A673 (cell line): ENCODE data around the gene VOPP1. TPM values are rescaled to one million over a fixed set of nuclear protein-coding genes. Genes with fewer than 3 reads are reported as not detected.

ENCODE experiments used
- BruUV-seq: library from RNA; stranded (reverse); fragments of 400-500 nt; replicated peaks from 2 replicates; lab custom pipeline; 2021; lab: Mats Ljungman, UMichigan
- CTCF ChIA-PET: fragments of 300-600 bp; sonication (Branson Sonifier 250); formaldehyde crosslinking; loops from one replicate; lab custom pipeline; 2022; ENCODE audit warnings: antibody characterized with exemption; lab: Charles Lee
- POLR2A ChIA-PET: fragments of 300-600 bp; sonication (Branson Sonifier 250); formaldehyde crosslinking; loops from one replicate; lab custom pipeline; 2022; ENCODE audit warnings: antibody characterized with exemption; ENCODE audit not compliant: low non-redundant PET; lab: Charles Lee
- DNase-seq: peaks from one replicate; pipeline ENCODE4 v3.0.0-alpha.2; 2015; ENCODE audit warnings: low spot score
- H3K27ac ChIP-seq: fragments of 200-600 bp; sonication (generic); 2 replicates; pipeline ENCODE4 v1.5.1; 2016; ENCODE audit warnings: mixed run types, low read depth, mild to moderate bottlenecking, mixed read lengths, antibody characterized with exemption, low read length; ENCODE audit not compliant: poor library complexity, severe bottlenecking
- H3K27me3 ChIP-seq: fragments of 200-600 bp; sonication (generic); replicated peaks from 2 replicates; pipeline ENCODE4 v1.6.1; 2017; ENCODE audit warnings: mixed run types, low read depth, mild to moderate bottlenecking, mixed read lengths, antibody characterized with exemption, low read length; ENCODE audit not compliant: insufficient read depth, poor library complexity
- H3K36me3 ChIP-seq: fragments of 200-600 bp; sonication (generic); 2 replicates; pipeline ENCODE4 v1.6.1; 2016; ENCODE audit warnings: mixed run types, mild to moderate bottlenecking, mixed read lengths, antibody characterized with exemption, low read length; ENCODE audit not compliant: insufficient read depth, poor library complexity, severe bottlenecking
- H3K4me1 ChIP-seq: fragments of 200-600 bp; sonication (generic); 2 replicates; pipeline ENCODE4 v1.6.1; 2017; ENCODE audit warnings: mixed run types, mild to moderate bottlenecking, mixed read lengths, antibody characterized with exemption, low read length; ENCODE audit not compliant: insufficient read depth, poor library complexity, severe bottlenecking
- H3K4me3 ChIP-seq: fragments of 200-600 bp; sonication (generic); 2 replicates; pipeline ENCODE4 v1.5.1; 2016; ENCODE audit warnings: low read depth, mixed run types, mild to moderate bottlenecking, mixed read lengths, low read length; ENCODE audit not compliant: poor library complexity, severe bottlenecking
- H3K9me3 ChIP-seq: fragments of 200-600 bp; sonication (generic); 2 replicates; pipeline ENCODE4 v1.6.1; 2016; ENCODE audit warnings: mixed run types, low read depth, mild to moderate bottlenecking, mixed read lengths, antibody characterized with exemption, low read length; ENCODE audit not compliant: poor library complexity, severe bottlenecking
- CTCF ChIP-seq: fragments of 300-800, 200-600 bp; sonication (generic); conservative IDR thresholded peaks from 2 replicates; pipeline ENCODE4 v1.5.1; 2017; ENCODE audit warnings: low read depth, mild to moderate bottlenecking, antibody characterized with exemption, low read length, moderate library complexity, mixed read lengths
- EZH2 ChIP-seq: fragments of 200-600 bp; sonication (generic); IDR thresholded peaks from 2 replicates; pipeline ENCODE4 v1.6.1; 2017; ENCODE audit warnings: borderline replicate concordance, low read depth, mild to moderate bottlenecking, mixed read lengths, antibody characterized with exemption, low read length; ENCODE audit not compliant: poor library complexity, severe bottlenecking
- intact Hi-C: fragments of 100-400 bp; cut with micrococcal nuclease; formaldehyde crosslinking; loops from one replicate; pipeline ENCODE4 v1.10.0; 2022; ENCODE audit not compliant: unreplicated experiment
- total RNA-seq: library from RNA; stranded (reverse); gene quantifications from 2 replicates; pipeline ENCODE4 v1.2.3, GENCODE V29; 2021

The VOPP1 gene
- total RNA-seq, 1 experiment from 2014 or later, result 49.6 TPM

- Histone ChIP-seq H3K9me3 (no peaks in the 10 kb centered on the region), H3K4me1 (no peaks in the 10 kb centered on the region), H3K27me3 (no peaks in the 10 kb centered on the region), H3K36me3 (no peaks in the 10 kb centered on the region), H3K4me3 (no peak overlapping the region), H3K27ac (no peak overlapping the region)
- intact Hi-C loops, result no loop called here
- CTCF ChIA-PET, result no interaction called here
- DNase-seq, result no peak
- POLR2A ChIA-PET, result no interaction called here
- BruUV-seq, result no TSS peak
- TF ChIP-seq EZH2, result no peak
- no peak for TF ChIP-seq CTCF
Observed at GRCh38 chr7:55448526-55448925, 123.8 kb downstream of the VOPP1 start.

GRCh38 chr7:55444786-55445185 lies 127.5 kb downstream of the VOPP1 start:
- TF ChIP-seq CTCF (no peak), EZH2 (no peak)
- no TSS peak for BruUV-seq

GRCh38 chr7:55441774-55442522 lies 130.4 kb downstream of the VOPP1 start:
- peak; percentile 3 for DNase-seq
- no TSS peak for BruUV-seq

More at GRCh38 chr7:55444786-55445185, 127.5 kb downstream of the VOPP1 start:
- H3K27me3 ChIP-seq, result no peaks in the 10 kb centered on the region
- no peaks in the 10 kb centered on the region for H3K9me3 ChIP-seq
- no peaks in the 10 kb centered on the region for H3K4me1 ChIP-seq
- CTCF ChIA-PET, result no interaction called here
- no peaks in the 10 kb centered on the region for H3K36me3 ChIP-seq
- no peak overlapping the region for H3K4me3 ChIP-seq
- POLR2A ChIA-PET, result no interaction called here
- H3K27ac ChIP-seq, result no peak overlapping the region
- intact Hi-C loops, result no loop called here
- DNase-seq, result no peak

More at GRCh38 chr7:55441774-55442522, 130.4 kb downstream of the VOPP1 start:
- no peak overlapping the region for H3K27ac ChIP-seq
- CTCF ChIA-PET, result no interaction called here
- intact Hi-C loops, result no loop called here
- no peaks in the 10 kb centered on the region for H3K4me1 ChIP-seq
- no peaks in the 10 kb centered on the region for H3K27me3 ChIP-seq
- no peak overlapping the region for H3K4me3 ChIP-seq
- TF ChIP-seq EZH2, result no peak
- no peak for TF ChIP-seq CTCF
- no peaks in the 10 kb centered on the region for H3K9me3 ChIP-seq
- no peaks in the 10 kb centered on the region for H3K36me3 ChIP-seq
- POLR2A ChIA-PET, result no interaction called here
